NCI-H748 treated with DMSO at 0.1 percent for 48 hours (cell line): Measurements from ENCODE around the gene MCF2L.
"Not testable (repeated sequence)": the region's sequence is repeated elsewhere in the genome, so short reads cannot be mapped to it uniquely, and the experiment has no call there.

Experiments
- DNase-seq: peaks from one replicate; lab custom pipeline; 2025; lab: John Stamatoyannopoulos, UW

Gene MCF2L

GRCh38 chr13:113066142-113066455 is 97.1 kb downstream of the MCF2L start:
- no peak for DNase-seq

GRCh38 chr13:113066746-113067145 is 97.7 kb downstream of the MCF2L start:
- no peak for DNase-seq

- DNase-seq = no peak
Measured at GRCh38 chr13:113069861-113070805, 101.1 kb downstream of the MCF2L start.

GRCh38 chr13:113070855-113071254 is 101.8 kb downstream of the MCF2L start:
- no peak for DNase-seq

GRCh38 chr13:113072376-113072775 is 103.4 kb downstream of the MCF2L start:
- DNase-seq = no peak

- DNase-seq = no peak
Measured at GRCh38 chr13:113073942-113074341, 104.9 kb downstream of the MCF2L start.

- no peak for DNase-seq
Measured at GRCh38 chr13:113074401-113074800, 105.4 kb downstream of the MCF2L start.

GRCh38 chr13:113074876-113075275 is 105.9 kb downstream of the MCF2L start:
- no peak for DNase-seq

GRCh38 chr13:113075711-113076110 is 106.7 kb downstream of the MCF2L start:
- no peak for DNase-seq

- DNase-seq = no peak
Measured at GRCh38 chr13:113076681-113077401, 107.8 kb downstream of the MCF2L start.

- DNase-seq = no peak
Measured at GRCh38 chr13:113077566-113077952, 108.5 kb downstream of the MCF2L start.

- DNase-seq = no peak
Measured at GRCh38 chr13:113077953-113078901, 109.2 kb downstream of the MCF2L start.

- DNase-seq = no peak
Measured at GRCh38 chr13:113078902-113079780, 110.1 kb downstream of the MCF2L start.

- not testable (repeated sequence) for DNase-seq
Measured at GRCh38 chr13:113079781-113080080, 110.7 kb downstream of the MCF2L start.

- DNase-seq = no peak
Measured at GRCh38 chr13:113080361-113080831, 111.4 kb downstream of the MCF2L start.

- no peak for DNase-seq
Measured at GRCh38 chr13:113080901-113081521, 112.0 kb downstream of the MCF2L start.

GRCh38 chr13:113082198-113083021 is 113.4 kb downstream of the MCF2L start:
- no peak for DNase-seq

- no peak for DNase-seq
Measured at GRCh38 chr13:113083022-113083373, 114.0 kb downstream of the MCF2L start.

GRCh38 chr13:113083402-113084061 is 114.5 kb downstream of the MCF2L start:
- DNase-seq = no peak
